ENCODE measurements around the gene CRB3. TPM values are rescaled to one million over a fixed set of nuclear protein-coding genes. Genes with fewer than 3 reads are reported as not detected.

Gene CRB3
- total RNA-seq, 1 donor from 2014 or later = not detected

GRCh38 chr19:6476155-6476895 lies 12.3 kb downstream of the CRB3 start:
- DNase-seq = peak; percentile 86
- Mint-ChIP-seq H3K4me1 (ENCODE audit: low read depth, unreplicated experiment) (no peaks in the 10 kb centered on the region), H3K36me3 (ENCODE audit: unreplicated experiment) (peaks cover 4% of the 10 kb centered on the region), H3K27me3 (ENCODE audit: unreplicated experiment) (peaks cover 1% of the 10 kb centered on the region), H3K27ac (ENCODE audit: unreplicated experiment) (no peak overlapping the region), H3K9me3 (ENCODE audit: unreplicated experiment) (no peaks in the 10 kb centered on the region), H3K4me3 (ENCODE audit: unreplicated experiment) (no peak overlapping the region)
- no peak for TF ChIP-seq CTCF (IDR thresholded peaks at IDR 0.05; ENCODE audit: partially characterized antibody, unreplicated experiment)

DNA sequence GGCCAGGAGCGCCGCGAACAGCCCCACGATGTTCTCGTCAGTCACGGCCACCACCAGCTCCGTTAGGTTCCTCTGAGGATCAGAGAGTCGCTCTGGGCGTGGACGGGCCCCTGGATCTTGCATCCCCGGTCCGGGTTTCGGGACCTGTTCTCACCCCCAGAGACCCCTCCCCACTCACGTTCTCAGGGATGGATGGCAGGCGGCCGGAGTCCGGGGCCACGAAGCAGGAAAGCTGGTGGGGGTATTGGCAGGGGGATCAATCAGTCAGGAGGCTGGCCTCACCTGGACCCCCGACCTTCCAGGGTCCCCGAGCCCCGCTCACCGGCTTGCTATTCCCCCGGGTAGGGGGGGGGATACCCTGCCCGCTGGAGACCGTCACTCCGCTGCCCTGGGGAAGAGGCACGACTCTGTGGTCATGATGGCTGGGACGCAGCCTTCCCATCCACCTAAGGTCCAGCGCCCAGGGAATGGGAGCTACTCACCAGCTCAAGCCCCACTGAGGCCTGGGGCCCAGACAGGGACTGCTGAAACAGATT lies 12.9 kb downstream of the CRB3 start:
- H3K9me3 Mint-ChIP-seq (ENCODE audit: unreplicated experiment) = no peaks in the 10 kb centered on the region
- no peak for DNase-seq
- H3K27me3 Mint-ChIP-seq (ENCODE audit: unreplicated experiment) = peaks cover 1% of the 10 kb centered on the region
- no peak overlapping the region for H3K4me3 Mint-ChIP-seq (ENCODE audit: unreplicated experiment)
- peaks cover 4% of the 10 kb centered on the region for H3K36me3 Mint-ChIP-seq (ENCODE audit: unreplicated experiment)
- H3K27ac Mint-ChIP-seq (ENCODE audit: unreplicated experiment) = no peak overlapping the region
- TF ChIP-seq CTCF (IDR thresholded peaks at IDR 0.05; ENCODE audit: partially characterized antibody, unreplicated experiment) = no peak
- H3K4me1 Mint-ChIP-seq (ENCODE audit: low read depth, unreplicated experiment) = no peaks in the 10 kb centered on the region

- no peak overlapping the region for H3K4me3 Mint-ChIP-seq (ENCODE audit: unreplicated experiment)
- no peaks in the 10 kb centered on the region for H3K9me3 Mint-ChIP-seq (ENCODE audit: unreplicated experiment)
- peaks cover 1% of the 10 kb centered on the region for H3K27me3 Mint-ChIP-seq (ENCODE audit: unreplicated experiment)
- H3K36me3 Mint-ChIP-seq (ENCODE audit: unreplicated experiment) = peaks cover 4% of the 10 kb centered on the region
- no peak for DNase-seq
- H3K27ac Mint-ChIP-seq (ENCODE audit: unreplicated experiment) = no peak overlapping the region
- TF ChIP-seq CTCF (IDR thresholded peaks at IDR 0.05; ENCODE audit: partially characterized antibody, unreplicated experiment) = no peak
- H3K4me1 Mint-ChIP-seq (ENCODE audit: low read depth, unreplicated experiment) = no peaks in the 10 kb centered on the region
Measured at GRCh38 chr19:6478815-6479214, 14.7 kb downstream of the CRB3 start.

GRCh38 chr19:6479836-6480398 lies 15.8 kb downstream of the CRB3 start:
- Mint-ChIP-seq H3K9me3 (ENCODE audit: unreplicated experiment) (no peaks in the 10 kb centered on the region), H3K4me1 (ENCODE audit: low read depth, unreplicated experiment) (no peaks in the 10 kb centered on the region), H3K27me3 (ENCODE audit: unreplicated experiment) (peaks cover 1% of the 10 kb centered on the region), H3K27ac (ENCODE audit: unreplicated experiment) (no peak overlapping the region), H3K36me3 (ENCODE audit: unreplicated experiment) (no peaks in the 10 kb centered on the region), H3K4me3 (ENCODE audit: unreplicated experiment) (no peak overlapping the region)
- DNase-seq = no peak
- no peak for TF ChIP-seq CTCF (IDR thresholded peaks at IDR 0.05; ENCODE audit: partially characterized antibody, unreplicated experiment)

GRCh38 chr19:6480848-6481415 lies 16.9 kb downstream of the CRB3 start:
- no peak for TF ChIP-seq CTCF (IDR thresholded peaks at IDR 0.05; ENCODE audit: partially characterized antibody, unreplicated experiment)
- no peaks in the 10 kb centered on the region for H3K9me3 Mint-ChIP-seq (ENCODE audit: unreplicated experiment)

More at GRCh38 chr19:6480848-6481415, 16.9 kb downstream of the CRB3 start:
- H3K4me3 Mint-ChIP-seq (ENCODE audit: unreplicated experiment) = no peak overlapping the region
- no peaks in the 10 kb centered on the region for H3K36me3 Mint-ChIP-seq (ENCODE audit: unreplicated experiment)
- no peak overlapping the region for H3K27ac Mint-ChIP-seq (ENCODE audit: unreplicated experiment)
- no peak for DNase-seq
- H3K27me3 Mint-ChIP-seq (ENCODE audit: unreplicated experiment) = peaks cover under 1% of the 10 kb centered on the region
- H3K4me1 Mint-ChIP-seq (ENCODE audit: low read depth, unreplicated experiment) = no peaks in the 10 kb centered on the region

Data from glutamatergic neuron (in vitro differentiated cells).